Measurements from ENCODE around the gene MAGI2. TPM values are rescaled to one million over a fixed set of nuclear protein-coding genes. Genes with fewer than 3 reads are reported as not detected.

The MAGI2 gene
- total and polyA plus RNA-seq, 2 donors (not counting 3 experiments of a cell fraction or from before 2014, with no cell fraction given): 0.28 to 6.0 TPM

GRCh38 chr7:78172267-78172757, 1281.2 kb downstream of the MAGI2 start:
- H3K4me3 ChIP-seq (replicated peaks in 1 of 3; ENCODE audit: insufficient read depth in 1 of 3, low read depth in 1 of 3, low read length in 3 of 3): no peak overlapping the region
- FAIRE-seq (peak; percentile 15), DNase-seq (ENCODE audit: low read depth, low spot score) (peak; percentile 47)
- H3K36me3 ChIP-seq (ENCODE audit: control insufficient read depth in 2 of 2, extremely low read depth in 1 of 2, insufficient read depth in 2 of 2, low read length in 2 of 2): no peaks in the 10 kb centered on the region
- no peaks in the 10 kb centered on the region for H3K9me3 ChIP-seq (replicated peaks; ENCODE audit: control insufficient read depth, insufficient read depth, low read length)
- intact Hi-C loops (cut with micrococcal nuclease) (no loop called here), dilution Hi-C loops (cut with MboI; ENCODE audit: extremely low pct_ligation_motif_present, low sequenced_read_pairs) (no loop called here)
- H2AFZ ChIP-seq (ENCODE audit: low read depth, low read length): peak overlapping the region; percentile 30
- BruUV-seq (replicated peaks): no TSS peak
- TF ChIP-seq EZH2 (IDR thresholded peaks at IDR 0.05; ENCODE audit: borderline replicate concordance, low read depth, low read length, severe bottlenecking) (no peak), GATA2 (IDR thresholded peaks at IDR 0.05; ENCODE audit: insufficient read depth, insufficient read length, low read depth, low read length) (no peak), MYC (IDR thresholded peaks at IDR 0.05; ENCODE audit: low read depth, low read length) (no peak), MAX (IDR thresholded peaks at IDR 0.05; ENCODE audit: insufficient read depth, insufficient read length) (no peak)
- H3K9ac ChIP-seq (replicated peaks; ENCODE audit: extremely low read depth, insufficient read depth, low read length): no peak overlapping the region
- no peaks in the 10 kb centered on the region for H4K20me1 ChIP-seq (replicated peaks; ENCODE audit: control insufficient read depth, extremely low read depth, insufficient read depth, low read length)
- ChIA-PET CTCF (interaction anchor here (0.9 to 1.0 kb wide), 3 partner anchors 9 to 38 kb away, joined by 3 to 4 read pairs (median 3); no protein-coding TSS in a partner anchor), POLR2A (no interaction called here)
- no peaks in the 10 kb centered on the region for H3K27me3 ChIP-seq (ENCODE audit: control insufficient read depth in 2 of 2, insufficient read depth in 2 of 2, low read length in 2 of 2)
- H3K4me2 ChIP-seq (ENCODE audit: insufficient read depth, low read length): no peak overlapping the region
- no peaks in the 10 kb centered on the region for H3K9me1 ChIP-seq (replicated peaks; ENCODE audit: control insufficient read depth, extremely low read depth, insufficient read depth, low read length)
- no peaks in the 10 kb centered on the region for H3K79me2 ChIP-seq (ENCODE audit: control insufficient read depth, insufficient read depth, low read length)
- H3K4me1 ChIP-seq (ENCODE audit: control insufficient read depth, extremely low read depth, insufficient read depth, low read length): no peaks in the 10 kb centered on the region
- H3K27ac ChIP-seq (ENCODE audit: insufficient read depth, low read depth, low read length): no peak overlapping the region

- dilution Hi-C loops (cut with MboI; ENCODE audit: extremely low pct_ligation_motif_present, low sequenced_read_pairs) (no loop called here), intact Hi-C loops (cut with micrococcal nuclease) (loop anchor here (1.0 kb wide), 1 partner anchor 35 kb away; no protein-coding TSS in a partner anchor)
- no peak for TF ChIP-seq POLR2AphosphoS5 (IDR thresholded peaks at IDR 0.05; ENCODE audit: insufficient read depth, low read depth, low read length)
- no peak for TF ChIP-seq POLR2A (IDR thresholded peaks at IDR 0.05; ENCODE audit: low read depth, low read length)
- TF ChIP-seq GATA2 (IDR thresholded peaks at IDR 0.05; ENCODE audit: insufficient read depth, insufficient read length, low read depth, low read length): no peak
- DNase-seq (ENCODE audit: low read depth, low spot score): no peak
- Histone ChIP-seq H3K79me2 (ENCODE audit: control insufficient read depth, insufficient read depth, low read length) (no peaks in the 10 kb centered on the region), H3K9me3 (replicated peaks; ENCODE audit: control insufficient read depth, insufficient read depth, low read length) (no peaks in the 10 kb centered on the region), H3K9ac (replicated peaks; ENCODE audit: extremely low read depth, insufficient read depth, low read length) (no peak overlapping the region), H3K36me3 (ENCODE audit: control insufficient read depth in 2 of 2, extremely low read depth in 1 of 2, insufficient read depth in 2 of 2, low read length in 2 of 2) (no peaks in the 10 kb centered on the region), H4K20me1 (replicated peaks; ENCODE audit: control insufficient read depth, extremely low read depth, insufficient read depth, low read length) (no peaks in the 10 kb centered on the region), H3K27ac (ENCODE audit: insufficient read depth, low read depth, low read length) (no peak overlapping the region), H3K4me3 (replicated peaks in 1 of 3; ENCODE audit: insufficient read depth in 1 of 3, low read depth in 1 of 3, low read length in 3 of 3) (no peak overlapping the region), H2AFZ (ENCODE audit: low read depth, low read length) (no peak overlapping the region), H3K4me1 (ENCODE audit: control insufficient read depth, extremely low read depth, insufficient read depth, low read length) (no peaks in the 10 kb centered on the region), H3K9me1 (replicated peaks; ENCODE audit: control insufficient read depth, extremely low read depth, insufficient read depth, low read length) (no peaks in the 10 kb centered on the region), H3K4me2 (ENCODE audit: insufficient read depth, low read length) (no peak overlapping the region), H3K27me3 (ENCODE audit: control insufficient read depth in 2 of 2, insufficient read depth in 2 of 2, low read length in 2 of 2) (no peaks in the 10 kb centered on the region)
- BruUV-seq (replicated peaks): no TSS peak
- ChIA-PET POLR2A (no interaction called here), CTCF (interaction anchor here (0.7 to 1.2 kb wide), 3 partner anchors 9 to 37 kb away, joined by 3 read pairs; no protein-coding TSS in a partner anchor)
- FAIRE-seq: no peak
These were observed 1282.1 kb downstream of the MAGI2 start for GRCh38 chr7:78171398-78171797.
